H9 (cell line): ENCODE data around the gene STOX2. TPM values are rescaled to one million over a fixed set of nuclear protein-coding genes. Genes with fewer than 3 reads are reported as not detected.

Experiments
- DNase-seq: peaks from one replicate; pipeline ENCODE4 v3.0.0-alpha.2; 2017
- H2AFZ ChIP-seq: one replicate; pipeline ENCODE4 v1.6.1; 2013; ENCODE audit warnings: mild to moderate bottlenecking, low read length, control low read depth, moderate library complexity
- H2AK5ac ChIP-seq: 2 replicates; pipeline ENCODE4 v1.6.1; 2013; ENCODE audit warnings: low read length, control low read depth, mixed read lengths; ENCODE audit not compliant: insufficient read length
- H2BK120ac ChIP-seq: one replicate; pipeline ENCODE4 v1.6.1; 2013; ENCODE audit warnings: low read depth, mild to moderate bottlenecking, low read length, control low read depth, inconsistent platforms; ENCODE audit not compliant: poor library complexity, severe bottlenecking
- H2BK12ac ChIP-seq: 2 replicates; pipeline ENCODE4 v1.6.1; 2013; ENCODE audit warnings: low read length, control low read depth, mixed read lengths, low read depth; ENCODE audit not compliant: insufficient read length
- H2BK15ac ChIP-seq: 2 replicates; pipeline ENCODE4 v1.6.1; 2013; ENCODE audit warnings: low read depth, low read length, control low read depth
- H2BK20ac ChIP-seq: one replicate; pipeline ENCODE4 v1.6.1; 2013; ENCODE audit warnings: low read depth, mild to moderate bottlenecking, low read length, control low read depth, inconsistent platforms; ENCODE audit not compliant: poor library complexity, severe bottlenecking
- H2BK5ac ChIP-seq: 2 replicates; pipeline ENCODE4 v1.6.1; 2013; ENCODE audit warnings: low read length, control low read depth, mixed read lengths; ENCODE audit not compliant: insufficient read length
- H3K14ac ChIP-seq: 2 replicates; pipeline ENCODE4 v1.6.1; 2013; ENCODE audit warnings: low read length, control low read depth; ENCODE audit not compliant: insufficient read depth
- H3K18ac ChIP-seq: 2 replicates; pipeline ENCODE4 v1.6.1; 2013; ENCODE audit warnings: low read depth, mild to moderate bottlenecking, mixed read lengths, low read length, control low read depth; ENCODE audit not compliant: insufficient read length
- H3K23ac ChIP-seq: 2 replicates; pipeline ENCODE4 v1.6.1; 2013; ENCODE audit warnings: low read length, control low read depth, mixed read lengths, low read depth; ENCODE audit not compliant: insufficient read length
- H3K23me2 ChIP-seq: 2 replicates; pipeline ENCODE4 v1.6.1; 2013; ENCODE audit warnings: low read depth, mild to moderate bottlenecking, mixed read lengths, low read length, control low read depth; ENCODE audit not compliant: insufficient read length, poor library complexity, severe bottlenecking
- H3K27ac ChIP-seq: 2 replicates; pipeline ENCODE4 v1.5.1; 2013; ENCODE audit warnings: low read length, control low read depth, mixed read lengths, low read depth; ENCODE audit not compliant: insufficient read length
- H3K27me3 ChIP-seq: 2 replicates; pipeline ENCODE4 v1.6.1; 2013; ENCODE audit warnings: low read length, control low read depth, inconsistent platforms; ENCODE audit not compliant: insufficient read depth
- H3K4ac ChIP-seq: 2 replicates; pipeline ENCODE4 v1.6.1; 2013; ENCODE audit warnings: low read depth, mild to moderate bottlenecking, control low read depth, inconsistent platforms, low read length, moderate library complexity
- H3K4me1 ChIP-seq: 2 replicates; pipeline ENCODE4 v1.6.1; 2013; ENCODE audit warnings: low read length, control low read depth, inconsistent platforms; ENCODE audit not compliant: insufficient read depth
- H3K4me2 ChIP-seq: 2 replicates; pipeline ENCODE4 v1.6.1; 2013; ENCODE audit warnings: low read length, control low read depth, mixed read lengths; ENCODE audit not compliant: insufficient read length, insufficient read depth
- H3K56ac ChIP-seq: 2 replicates; pipeline ENCODE4 v1.6.1; 2013; ENCODE audit warnings: low read depth, mild to moderate bottlenecking, mixed read lengths, low read length, control low read depth; ENCODE audit not compliant: insufficient read length
- H3K79me1 ChIP-seq: 2 replicates; pipeline ENCODE4 v1.6.1; 2013; ENCODE audit warnings: low read depth, mild to moderate bottlenecking, moderate library complexity, low read length, control low read depth, inconsistent platforms; ENCODE audit not compliant: insufficient read depth, poor library complexity, severe bottlenecking
- H3K79me2 ChIP-seq: 2 replicates; pipeline ENCODE4 v1.6.1; 2013; ENCODE audit warnings: low read length, control low read depth, inconsistent platforms; ENCODE audit not compliant: insufficient read depth
- H3K9ac ChIP-seq: 2 replicates; pipeline ENCODE4 v1.6.1; 2013; ENCODE audit warnings: low read length, control low read depth, mixed read lengths; ENCODE audit not compliant: insufficient read length; ENCODE audit errors: extremely low read depth
- H3K9me3 ChIP-seq: one replicate; pipeline ENCODE4 v1.6.1; 2013; ENCODE audit warnings: low read depth, low read length, inconsistent platforms; ENCODE audit not compliant: control insufficient read depth
- H3T11ph ChIP-seq: one replicate; pipeline ENCODE4 v1.6.1; 2013; ENCODE audit warnings: mild to moderate bottlenecking, low read length, control low read depth, inconsistent platforms
- H4K20me1 ChIP-seq: one replicate; pipeline ENCODE4 v1.6.1; 2013; ENCODE audit not compliant: control insufficient read depth, insufficient read length, insufficient read depth
- H4K5ac ChIP-seq: 2 replicates; pipeline ENCODE4 v1.6.1; 2013; ENCODE audit warnings: low read depth, mild to moderate bottlenecking, mixed read lengths, low read length, control low read depth; ENCODE audit not compliant: insufficient read length
- H4K8ac ChIP-seq: replicated peaks from 2 replicates; pipeline ENCODE4 v1.6.1; 2013; ENCODE audit warnings: low read length, control low read depth, mixed read lengths, low read depth; ENCODE audit not compliant: insufficient read length
- H4K91ac ChIP-seq: 2 replicates; pipeline ENCODE4 v1.6.1; 2013; ENCODE audit warnings: low read depth, mild to moderate bottlenecking, moderate library complexity, mixed read lengths, low read length, control low read depth; ENCODE audit not compliant: insufficient read length
- H3K27ac Mint-ChIP-seq, 3 experiments: 2 replicates in 2 of 3; 3 replicates in 1 of 3; pipeline ENCODE4 v1.8.0; 2020 to 2021; ENCODE audit warnings: mixed read lengths in 3 of 3, mild to moderate bottlenecking in 1 of 3, moderate library complexity in 1 of 3
- H3K27me3 Mint-ChIP-seq: 2 replicates; pipeline ENCODE4 v1.8.0; 2021; ENCODE audit warnings: low read depth, mild to moderate bottlenecking, moderate library complexity, mixed read lengths
- H3K36me3 Mint-ChIP-seq, 3 experiments: 2 replicates in 2 of 3; 3 replicates in 1 of 3; pipeline ENCODE4 v1.8.0; 2020 to 2021; ENCODE audit warnings: low read depth in 3 of 3, mixed read lengths in 3 of 3; ENCODE audit not compliant: insufficient read depth in 1 of 3
- H3K4me1 Mint-ChIP-seq, 2 experiments: 2 replicates each; pipeline ENCODE4 v1.8.0; 2020; ENCODE audit warnings: mixed read lengths in 2 of 2
- H3K4me3 Mint-ChIP-seq, 2 experiments: 2 replicates in 1 of 2; 3 replicates in 1 of 2; pipeline ENCODE4 v1.8.0; 2020 to 2021; ENCODE audit warnings: mild to moderate bottlenecking in 2 of 2, mixed read lengths in 2 of 2, moderate library complexity in 1 of 2
- H3K9me3 Mint-ChIP-seq, 2 experiments: 2 replicates in 1 of 2; 3 replicates in 1 of 2; pipeline ENCODE4 v1.8.0; 2020; ENCODE audit warnings: mild to moderate bottlenecking in 2 of 2, mixed read lengths in 2 of 2, moderate library complexity in 1 of 2
- WGBS: extraction: QIAGEN DNeasy Blood & Tissue Kit; methylation state at CpG from one replicate; pipeline ENCODE4 v1.1.7; 2013; ENCODE audit warnings: missing lambda C conversion rate, low lambda C conversion rate, mixed read lengths; ENCODE audit not compliant: insufficient read length; ENCODE audit errors: extremely low coverage; 5-methylcytosine and 5-hydroxymethylcytosine counted together
- total RNA-seq: library from RNA; stranded (reverse); gene quantifications from 2 replicates; pipeline ENCODE4 v1.2.1, GENCODE V29; 2021
- TF ChIP-seq, protein P1 (sequence below): fragments of 200-600 bp; sonication (generic); conservative IDR thresholded peaks from 3 replicates; pipeline ENCODE4 v1.8.0; 2021; ENCODE audit warnings: antibody characterized with exemption, mild to moderate bottlenecking

Gene STOX2
- total RNA-seq, 1 experiment from 2014 or later: 28.2 TPM

DNA sequence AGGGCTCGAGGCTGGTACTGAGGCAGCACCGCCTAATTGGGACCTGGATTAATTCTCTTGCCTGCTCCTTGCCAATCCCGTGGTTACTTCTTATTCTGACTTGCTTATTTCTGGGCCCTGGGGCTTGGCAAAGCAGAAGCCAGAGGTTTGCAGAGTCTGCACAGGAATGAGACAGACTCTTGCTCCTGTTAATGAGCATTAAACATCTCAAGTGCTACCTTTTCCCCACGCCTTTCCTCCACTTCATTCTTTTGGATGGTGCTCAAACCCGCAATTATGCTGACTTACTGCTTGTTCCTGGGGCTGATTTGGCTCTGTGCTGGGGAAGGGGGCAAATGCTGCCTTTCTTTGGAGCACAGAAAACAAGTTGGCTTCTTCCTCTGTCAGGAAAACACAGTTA lies 16.5 kb upstream of the STOX2 start:
- H3K4ac ChIP-seq: no peak overlapping the region
- no peak overlapping the region for H2BK5ac ChIP-seq
- TF ChIP-seq, protein P1, sequence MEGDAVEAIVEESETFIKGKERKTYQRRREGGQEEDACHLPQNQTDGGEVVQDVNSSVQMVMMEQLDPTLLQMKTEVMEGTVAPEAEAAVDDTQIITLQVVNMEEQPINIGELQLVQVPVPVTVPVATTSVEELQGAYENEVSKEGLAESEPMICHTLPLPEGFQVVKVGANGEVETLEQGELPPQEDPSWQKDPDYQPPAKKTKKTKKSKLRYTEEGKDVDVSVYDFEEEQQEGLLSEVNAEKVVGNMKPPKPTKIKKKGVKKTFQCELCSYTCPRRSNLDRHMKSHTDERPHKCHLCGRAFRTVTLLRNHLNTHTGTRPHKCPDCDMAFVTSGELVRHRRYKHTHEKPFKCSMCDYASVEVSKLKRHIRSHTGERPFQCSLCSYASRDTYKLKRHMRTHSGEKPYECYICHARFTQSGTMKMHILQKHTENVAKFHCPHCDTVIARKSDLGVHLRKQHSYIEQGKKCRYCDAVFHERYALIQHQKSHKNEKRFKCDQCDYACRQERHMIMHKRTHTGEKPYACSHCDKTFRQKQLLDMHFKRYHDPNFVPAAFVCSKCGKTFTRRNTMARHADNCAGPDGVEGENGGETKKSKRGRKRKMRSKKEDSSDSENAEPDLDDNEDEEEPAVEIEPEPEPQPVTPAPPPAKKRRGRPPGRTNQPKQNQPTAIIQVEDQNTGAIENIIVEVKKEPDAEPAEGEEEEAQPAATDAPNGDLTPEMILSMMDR: no peak
- H4K5ac ChIP-seq: no peak overlapping the region
- H3K27me3 ChIP-seq: no peaks in the 10 kb centered on the region
- H3K9me3 Mint-ChIP-seq: no peaks in the 10 kb centered on the region
- no peak overlapping the region for H3K14ac ChIP-seq
- H3K79me1 ChIP-seq: no peaks in the 10 kb centered on the region
- H4K20me1 ChIP-seq: no peaks in the 10 kb centered on the region
- no peak overlapping the region for H2BK20ac ChIP-seq
- no CpG with 5 or more reads among the region's 5 CpGs for WGBS
- no peak overlapping the region for H2BK120ac ChIP-seq
- H3K4me3 Mint-ChIP-seq: no peak overlapping the region
- H4K8ac ChIP-seq: no peak overlapping the region
- H3T11ph ChIP-seq: no peak overlapping the region
- no peak overlapping the region for H4K91ac ChIP-seq
- no peak overlapping the region for H2AK5ac ChIP-seq
- no peak overlapping the region for H2AFZ ChIP-seq
- H3K27ac Mint-ChIP-seq: no peak overlapping the region
- no peaks in the 10 kb centered on the region; the same call in 1 of the 2 replicates for H3K4me1 ChIP-seq
- H3K23me2 ChIP-seq: no peaks in the 10 kb centered on the region
- no peak overlapping the region for H3K4me2 ChIP-seq
- H3K56ac ChIP-seq: no peak overlapping the region
- no peak overlapping the region for H3K18ac ChIP-seq
- no peak overlapping the region for H2BK12ac ChIP-seq
- H3K9ac ChIP-seq: no peak overlapping the region
- no peak overlapping the region for H2BK15ac ChIP-seq
- peaks cover 8% of the 10 kb centered on the region for H3K27me3 Mint-ChIP-seq
- DNase-seq: no peak
- H3K36me3 Mint-ChIP-seq: no peaks in the 10 kb centered on the region
- no peak overlapping the region for H3K23ac ChIP-seq
- no peaks in the 10 kb centered on the region for H3K9me3 ChIP-seq
- no peak overlapping the region for H3K27ac ChIP-seq
- no peaks in the 10 kb centered on the region for H3K79me2 ChIP-seq
- peaks cover 11 to 18% of the 10 kb centered on the region in 2 experiments for H3K4me1 Mint-ChIP-seq
